HG03342 (cell line): ENCODE measurements around the gene ATG16L1.

Experiments used
- ATAC-seq: cut with Tn5 transposase; IDR thresholded peaks from one replicate; pipeline ENCODE4 v1.9.1; 2021; ENCODE audit warnings: mild to moderate bottlenecking, moderate library complexity; ENCODE audit not compliant: unreplicated experiment

ATG16L1 gene

DNA sequence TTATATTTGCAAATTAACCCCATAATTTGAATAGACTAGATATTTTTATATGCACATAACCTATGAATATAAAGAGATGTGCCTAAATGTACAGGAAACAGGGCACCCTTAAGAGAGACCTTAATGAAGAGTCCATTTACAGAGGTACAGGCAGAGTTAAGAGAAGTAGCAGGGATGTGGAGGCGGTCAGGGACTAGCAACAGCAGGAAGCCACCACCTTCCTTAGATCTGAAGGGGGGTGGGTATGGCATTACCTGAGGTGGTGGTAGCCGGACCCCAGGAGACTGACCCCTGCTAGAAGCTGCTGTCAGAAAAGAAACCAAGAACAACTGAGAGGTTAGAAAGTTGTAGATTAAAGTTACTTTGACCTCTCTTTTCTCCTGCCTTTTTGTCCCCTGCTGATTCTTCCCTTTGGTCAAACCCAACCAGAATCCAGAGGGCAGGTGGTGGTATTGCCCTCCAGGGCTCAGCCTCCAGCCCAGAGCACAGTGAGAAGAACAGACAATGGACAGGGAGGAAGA is 24.9 kb upstream of the ATG16L1 start:
- ATAC-seq, result no peak

DNA sequence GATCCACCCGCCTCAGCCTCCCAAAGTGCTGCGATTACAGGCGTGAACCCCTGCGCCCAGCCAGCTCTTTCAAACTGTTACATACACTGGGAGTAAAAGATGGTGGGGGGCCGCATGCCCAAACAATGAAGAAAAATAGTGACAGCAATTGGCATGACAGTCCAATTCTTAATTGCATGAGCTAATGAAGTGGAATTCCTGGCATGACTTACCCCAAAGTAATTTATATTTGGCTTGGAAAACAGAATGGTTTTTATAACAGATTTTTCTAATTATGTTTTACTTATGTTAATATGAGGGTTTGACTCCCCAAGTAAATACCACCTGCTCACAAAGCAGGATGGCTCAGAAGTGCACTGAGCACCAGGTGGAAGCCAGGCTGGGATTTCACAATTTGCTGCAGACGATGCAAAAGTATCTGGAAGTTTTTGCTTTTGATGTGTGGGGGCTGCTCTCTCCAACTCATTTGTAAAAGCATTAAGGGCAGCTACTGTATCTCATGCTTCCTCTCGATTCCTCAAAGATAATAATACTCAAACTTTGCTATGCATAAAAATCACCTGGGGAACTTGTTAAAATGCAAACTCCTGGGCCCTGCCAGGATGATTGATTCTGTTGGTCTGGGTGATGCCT is 24.0 kb upstream of the ATG16L1 start:
- ATAC-seq, result no peak

DNA sequence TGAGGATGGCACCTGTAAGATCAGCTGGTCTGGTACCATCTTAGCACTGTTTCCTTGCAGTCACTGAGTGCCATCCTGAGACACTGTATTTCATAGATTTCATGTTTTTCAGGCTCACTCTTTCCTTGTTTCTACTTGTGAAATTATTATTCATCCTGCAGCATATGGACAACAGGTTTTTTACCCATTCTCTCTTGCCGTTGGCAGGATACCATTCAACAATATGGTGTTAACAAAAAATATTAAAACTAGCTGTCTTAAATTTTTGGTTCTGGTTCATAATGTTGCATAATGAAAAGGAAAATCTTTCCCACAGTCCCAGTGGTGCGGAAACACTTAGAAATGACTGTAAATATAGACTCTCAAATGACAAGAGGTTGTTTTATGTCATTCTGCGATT is 23.1 kb upstream of the ATG16L1 start:
- ATAC-seq, result no peak

DNA sequence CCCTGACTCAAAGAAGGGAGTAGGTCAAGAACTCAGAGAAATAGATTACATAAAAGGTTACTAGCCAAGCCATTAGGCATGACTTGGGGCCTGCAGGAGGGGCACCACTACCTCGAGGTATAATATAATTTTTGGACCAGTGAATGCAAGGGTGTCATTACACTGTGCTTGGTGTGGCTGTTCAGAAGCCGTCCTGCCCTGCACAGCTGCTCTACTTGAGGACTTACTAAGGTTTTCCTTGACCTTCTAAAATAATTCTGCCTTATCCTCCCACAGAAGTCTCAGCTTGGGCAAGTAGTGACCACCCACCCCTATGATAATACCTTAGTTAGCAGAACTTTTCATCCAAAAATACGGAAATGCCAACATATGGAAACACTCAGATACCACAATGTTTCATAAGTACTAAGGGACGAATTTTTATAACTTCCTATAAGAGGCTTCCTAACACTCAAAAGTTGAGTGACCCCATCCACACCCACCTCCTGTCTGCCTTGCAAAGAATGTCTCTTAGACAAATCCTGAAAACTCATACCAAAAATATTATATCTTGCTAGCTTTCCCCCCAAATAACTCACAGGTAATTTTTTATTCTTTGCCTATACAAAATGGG is 17.7 kb upstream of the ATG16L1 start:
- ATAC-seq, result no peak

DNA sequence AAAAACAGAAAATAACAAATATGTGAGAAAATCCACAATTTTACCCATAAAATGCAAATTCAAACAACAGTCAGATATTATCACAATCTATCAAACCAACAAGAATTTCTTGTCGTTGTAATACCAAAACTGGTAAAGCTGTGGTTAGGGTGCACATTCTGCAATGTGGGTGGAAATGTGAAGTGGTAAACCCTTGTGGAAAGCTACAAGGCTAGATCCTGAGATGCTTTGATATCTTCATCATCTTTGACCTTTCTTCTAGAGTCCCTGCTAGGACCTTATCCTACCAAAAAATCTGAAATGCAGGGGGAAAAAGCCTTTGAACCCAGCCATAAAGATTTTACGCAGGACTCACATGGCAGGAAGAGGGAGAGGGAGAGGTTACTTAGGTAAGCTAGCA is 17.2 kb upstream of the ATG16L1 start:
- ATAC-seq, result no peak

DNA sequence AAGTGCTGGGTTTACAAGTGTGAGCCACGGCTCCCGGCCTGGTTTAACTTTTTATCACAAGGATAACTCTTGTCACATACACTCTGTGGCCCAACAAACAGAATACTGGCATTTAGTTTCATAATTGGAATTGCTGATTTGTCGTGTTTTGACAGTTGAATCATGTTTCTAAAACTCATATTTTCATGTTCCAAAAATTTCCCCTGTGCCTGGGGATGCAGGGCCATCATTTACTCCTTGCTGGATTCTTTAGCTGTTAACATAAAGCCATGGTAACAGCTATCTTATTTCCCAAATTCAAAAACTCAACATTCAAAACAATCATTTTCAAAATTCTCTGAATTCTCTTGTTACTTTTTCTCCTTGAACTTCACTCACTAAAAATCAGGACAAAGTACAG is 16.5 kb upstream of the ATG16L1 start:
- ATAC-seq, result no peak

DNA sequence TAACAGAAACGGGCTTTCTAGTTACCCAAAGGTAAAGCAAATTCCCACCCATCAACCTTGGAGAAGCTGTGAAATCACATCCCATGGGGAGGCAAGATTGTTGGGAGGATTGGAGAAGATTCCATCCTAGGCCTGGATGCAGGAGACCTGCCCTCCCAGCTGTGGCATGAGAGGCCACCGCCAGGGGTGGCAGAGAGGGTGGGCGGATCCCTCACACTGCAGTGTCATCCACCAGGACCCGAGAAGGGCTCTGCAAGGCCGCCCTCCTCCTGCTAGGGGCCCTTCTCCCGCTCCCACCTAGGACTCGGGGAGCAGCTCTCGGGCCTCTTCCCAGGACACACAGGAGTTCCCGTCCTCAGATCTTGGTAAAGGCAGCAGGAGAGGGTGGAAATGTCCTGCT is 15.5 kb upstream of the ATG16L1 start:
- no peak for ATAC-seq

DNA sequence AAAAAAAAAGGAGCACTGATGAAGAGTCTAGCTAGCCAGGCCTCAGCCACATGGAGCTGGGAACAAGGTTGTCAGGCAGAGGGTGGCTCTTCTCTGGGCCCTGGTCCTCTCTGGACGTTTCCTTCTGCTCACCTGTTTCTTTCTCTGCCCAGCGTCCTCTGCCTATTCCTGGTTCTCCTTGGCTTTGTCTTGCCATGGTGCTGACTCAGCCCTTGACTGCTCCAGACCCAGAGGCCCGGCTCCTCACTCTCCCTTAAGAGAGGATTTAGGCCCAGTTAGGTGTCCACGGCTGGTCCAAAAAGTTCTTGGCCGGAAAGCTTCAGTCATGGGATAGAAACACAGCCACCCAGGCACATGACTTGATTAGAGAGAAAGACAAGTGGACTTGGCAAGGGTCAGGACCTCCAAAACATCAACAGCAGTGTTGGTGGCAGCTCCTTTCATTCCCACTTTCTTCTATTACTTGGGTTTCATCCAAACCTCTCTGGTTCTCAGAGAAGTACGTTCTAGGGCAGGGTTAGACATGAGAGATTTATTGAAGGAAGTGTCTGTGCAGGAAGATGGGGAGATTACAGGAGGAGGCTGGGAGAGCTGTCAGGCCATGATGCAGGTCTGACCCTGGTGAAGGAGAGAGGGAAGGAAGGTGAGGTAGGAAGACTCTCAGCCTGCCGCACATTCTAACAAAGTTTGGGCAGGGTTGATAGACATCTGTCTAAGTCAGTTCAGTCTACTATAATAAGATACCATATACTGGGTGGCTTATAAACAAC is 14.5 kb upstream of the ATG16L1 start:
- no peak for ATAC-seq

DNA sequence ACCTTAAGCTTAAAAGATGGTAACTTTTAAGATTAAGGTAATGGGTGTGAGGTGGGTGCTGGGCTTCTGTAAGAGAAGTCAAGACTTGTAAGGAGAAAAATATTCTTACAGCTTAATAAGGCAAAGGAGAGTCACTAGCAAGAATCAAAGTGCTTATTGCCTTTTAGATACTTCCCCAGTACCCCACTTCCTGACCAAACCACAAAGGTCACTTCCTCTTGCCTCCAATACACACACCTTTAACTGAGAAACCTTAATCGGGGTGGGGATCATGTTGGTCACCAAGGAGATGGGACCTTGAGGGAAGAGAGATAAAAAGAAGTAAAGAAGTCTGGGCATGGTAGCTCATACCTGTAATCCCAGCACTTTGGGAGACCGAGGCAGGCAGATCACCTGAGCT is 10.6 kb upstream of the ATG16L1 start:
- ATAC-seq, result peak; percentile 63

DNA sequence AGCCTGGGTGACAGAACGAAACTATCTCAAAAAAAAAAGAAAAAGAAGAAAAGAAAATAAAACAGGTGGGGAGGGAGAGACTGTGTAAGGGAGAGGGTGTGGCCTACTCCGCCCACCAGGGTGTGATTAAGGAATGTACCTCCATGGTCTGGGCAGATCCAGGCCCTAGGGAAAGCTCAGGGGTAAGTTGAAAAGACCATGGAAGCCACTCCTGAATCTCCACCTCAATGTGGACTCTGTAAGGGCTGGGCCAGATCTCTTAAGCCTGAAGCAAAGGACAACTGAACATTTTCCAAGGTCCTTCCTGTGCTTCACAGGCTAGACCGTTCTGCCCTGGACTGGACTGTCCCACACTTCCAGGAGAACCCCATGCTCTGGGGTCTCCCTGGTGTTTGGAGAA is 9.7 kb upstream of the ATG16L1 start:
- ATAC-seq, result no peak

DNA sequence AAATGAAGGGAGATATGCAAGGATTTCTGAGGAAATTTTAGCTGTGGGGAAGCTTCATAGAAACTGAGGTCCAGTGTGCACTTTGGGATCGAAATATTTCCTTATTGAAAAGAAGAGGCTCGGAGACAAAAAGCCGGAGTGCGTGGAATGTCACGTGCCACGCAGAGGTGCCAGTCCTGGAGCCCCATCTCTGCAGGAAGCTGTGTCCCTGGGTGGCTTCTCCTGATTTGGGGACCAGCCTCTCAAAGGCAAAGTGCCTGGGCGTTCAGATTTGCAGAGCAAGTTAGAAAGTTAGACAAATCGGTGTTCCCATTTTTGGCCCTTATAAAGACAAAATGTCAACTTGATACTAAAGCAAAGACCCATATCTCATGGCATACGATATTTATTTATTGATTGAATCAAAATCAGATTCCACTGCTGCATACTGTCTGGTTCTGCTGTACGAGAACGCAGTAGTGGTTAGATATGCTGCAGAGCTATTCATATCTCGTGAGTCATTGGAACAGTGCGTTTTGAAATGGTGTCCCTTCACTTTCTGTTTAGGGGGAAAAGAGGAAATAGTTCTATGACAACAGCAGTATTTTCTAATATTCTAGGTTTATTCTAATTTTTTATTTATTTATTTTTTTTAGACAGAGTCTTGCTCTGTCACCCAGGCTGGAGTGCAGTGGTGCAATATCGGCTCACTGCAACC is 9.1 kb upstream of the ATG16L1 start:
- ATAC-seq, result no peak

DNA sequence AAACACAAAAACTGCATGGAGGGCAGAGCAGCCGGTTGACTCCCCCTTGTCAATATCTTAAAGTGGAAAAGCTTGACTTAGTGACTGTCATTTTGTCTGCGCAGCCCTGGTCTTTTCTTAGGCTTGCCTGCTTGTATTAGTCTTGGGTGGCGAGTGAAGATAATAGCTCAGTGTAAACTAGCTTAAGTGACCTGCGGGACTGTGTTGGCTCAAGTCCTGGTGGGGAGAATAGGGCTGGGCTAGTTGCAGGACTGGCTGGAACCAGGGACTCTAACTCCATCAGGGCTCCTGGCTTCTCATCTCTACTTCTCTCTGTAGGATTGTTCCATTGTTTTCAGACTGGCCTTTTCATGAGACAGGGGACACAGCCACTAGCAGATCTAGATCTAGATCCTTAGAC is 8.1 kb upstream of the ATG16L1 start:
- ATAC-seq, result no peak

DNA sequence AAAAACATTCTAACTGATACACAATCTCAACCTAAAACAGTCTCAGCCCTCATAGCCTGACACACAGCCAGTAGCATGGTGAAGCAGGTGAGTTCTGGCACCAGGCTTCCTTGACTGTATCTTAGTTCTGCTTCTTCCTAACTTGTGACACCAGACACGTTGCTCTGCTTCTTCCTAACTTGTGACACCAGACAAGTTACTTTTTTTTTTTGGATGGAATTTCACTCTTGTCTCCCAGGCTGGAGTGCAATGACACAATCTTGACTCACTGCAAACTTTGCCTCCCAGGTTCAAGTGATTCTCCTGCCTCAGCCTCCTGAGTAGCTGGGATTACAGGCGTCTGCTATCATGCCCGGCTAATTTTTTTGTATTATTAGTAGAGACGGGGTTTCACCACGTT is 6.7 kb upstream of the ATG16L1 start:
- no peak for ATAC-seq

DNA sequence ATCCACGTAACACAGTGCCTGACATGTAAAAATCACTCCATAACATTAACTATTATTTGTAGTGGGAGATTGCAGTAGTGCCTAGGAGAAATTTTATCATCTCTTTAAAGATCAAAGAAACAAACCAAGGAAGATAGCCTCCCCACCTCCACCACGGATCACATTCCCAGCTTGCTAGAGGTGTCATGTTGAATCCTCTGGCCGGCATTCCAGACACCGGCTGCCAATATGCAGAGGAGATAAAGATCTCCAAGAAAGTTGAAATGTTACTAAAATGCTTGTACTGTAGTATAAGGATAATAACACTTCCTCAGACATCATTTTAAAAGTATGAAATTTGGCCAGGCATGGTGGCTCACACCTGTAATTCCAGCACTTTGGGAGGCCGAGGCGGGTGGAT is 6.1 kb upstream of the ATG16L1 start:
- ATAC-seq, result no peak

DNA sequence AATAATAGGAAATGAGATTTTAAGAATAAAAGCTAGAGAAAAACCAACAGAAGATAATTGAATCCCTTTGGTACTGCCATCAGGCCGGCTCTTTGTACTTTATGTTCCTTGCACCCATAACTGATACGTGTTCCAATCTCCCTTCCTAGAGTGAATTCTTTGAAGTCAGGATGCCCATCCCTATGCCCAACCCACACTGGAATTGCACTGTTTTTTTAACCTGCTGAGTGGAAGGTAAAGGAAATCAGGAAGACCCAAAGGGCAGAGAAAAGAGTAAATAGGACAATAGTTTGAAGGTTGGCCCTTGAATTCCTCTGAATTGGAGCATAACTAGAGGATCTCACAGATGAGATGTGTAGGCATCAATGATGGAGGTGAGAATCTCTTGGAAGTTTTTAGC is 4.4 kb upstream of the ATG16L1 start:
- no peak for ATAC-seq

DNA sequence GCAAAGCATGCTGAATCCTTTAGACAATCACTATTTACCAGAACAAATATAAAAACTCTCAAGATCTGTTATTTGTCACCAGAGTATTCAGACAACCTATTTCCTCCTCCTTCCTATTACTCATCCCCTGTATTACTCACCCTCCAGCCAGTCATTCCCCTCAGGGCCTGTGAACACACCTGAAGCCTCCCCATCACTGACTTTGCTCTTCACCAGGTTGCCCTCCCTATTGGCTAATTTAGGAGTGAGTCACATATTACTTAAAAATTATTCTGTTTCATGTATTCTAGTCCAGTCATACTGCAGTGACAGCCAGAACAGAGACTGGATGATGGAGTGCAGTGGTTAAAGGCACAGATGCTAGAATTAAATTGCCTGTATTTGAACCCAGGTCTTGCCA is 3.7 kb upstream of the ATG16L1 start:
- ATAC-seq, result no peak

DNA sequence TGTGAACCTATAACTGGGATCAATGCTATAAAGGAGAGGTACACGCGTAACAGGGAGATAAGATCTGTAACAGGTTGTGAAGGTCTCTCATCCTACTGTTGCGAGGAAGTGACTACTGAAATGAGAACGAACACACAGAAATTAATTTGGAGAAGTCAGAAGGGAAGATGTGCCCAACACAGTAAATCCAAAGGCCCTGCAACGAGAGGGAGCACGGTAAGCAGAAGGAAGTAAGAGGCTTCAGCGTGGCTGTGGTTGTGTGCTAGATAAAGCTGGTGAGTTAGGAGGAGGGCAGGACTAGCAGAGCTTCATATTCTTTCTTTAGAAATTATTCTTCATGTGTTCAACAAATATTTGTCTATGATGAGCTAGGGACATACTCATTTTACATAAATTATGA is 2.5 kb upstream of the ATG16L1 start:
- no peak for ATAC-seq

DNA sequence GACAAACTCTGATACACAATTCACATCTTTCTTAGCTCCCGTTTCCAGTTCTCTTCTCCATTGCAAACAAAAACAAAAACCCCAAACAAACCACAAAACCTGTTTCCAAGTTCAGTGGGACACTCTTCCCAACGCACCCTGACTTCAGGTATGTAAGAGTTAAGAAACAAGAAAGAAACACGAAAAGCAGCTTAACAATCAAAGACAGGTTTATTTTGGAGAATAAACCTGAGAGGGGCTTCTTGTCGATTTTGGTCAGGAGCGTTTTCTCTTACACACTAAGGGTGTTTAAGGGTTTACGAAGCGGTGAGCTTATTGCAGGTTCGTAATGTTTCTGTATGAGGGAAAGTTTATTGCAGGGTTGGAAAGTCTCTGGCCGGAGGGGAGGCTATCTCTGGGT is 905 bp upstream of the ATG16L1 start:
- ATAC-seq, result no peak

DNA sequence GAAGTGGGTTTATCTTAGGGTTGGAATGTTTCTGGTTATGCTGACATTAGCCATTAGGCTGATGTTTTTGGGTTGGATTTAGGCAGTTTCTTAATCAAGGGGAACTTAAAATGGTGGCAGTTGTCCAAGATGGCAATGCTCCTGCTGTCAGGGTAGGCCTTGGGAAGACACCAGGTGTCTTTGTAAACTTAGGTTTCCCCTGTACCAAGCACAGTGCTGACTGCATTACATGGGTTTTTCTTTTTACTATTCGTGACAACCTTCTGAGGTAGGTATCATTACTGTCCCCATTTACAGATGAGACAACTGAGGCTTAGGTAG is 528 bp upstream of the ATG16L1 start:
- ATAC-seq, result peak; percentile 13

DNA sequence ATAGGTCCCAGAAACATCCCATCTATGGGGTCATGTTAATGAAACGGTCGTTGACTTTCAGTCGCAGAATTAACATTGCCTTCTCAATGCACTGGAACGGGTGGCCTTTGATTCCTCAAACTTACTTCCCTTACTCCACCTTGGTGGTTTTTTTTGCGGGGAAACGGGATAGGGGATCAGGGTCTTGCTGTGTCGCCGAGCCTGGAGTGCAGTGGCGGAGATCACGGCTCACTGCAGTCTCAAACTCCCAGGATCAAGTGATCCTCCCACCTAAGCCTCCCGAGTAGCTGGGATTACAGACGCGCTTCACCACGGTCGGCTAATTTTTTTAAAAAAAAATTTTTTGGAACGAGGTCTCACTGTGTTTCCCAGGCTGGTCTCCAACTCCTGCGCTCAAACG is 754 bp downstream of the ATG16L1 start:
- ATAC-seq, result no peak

DNA sequence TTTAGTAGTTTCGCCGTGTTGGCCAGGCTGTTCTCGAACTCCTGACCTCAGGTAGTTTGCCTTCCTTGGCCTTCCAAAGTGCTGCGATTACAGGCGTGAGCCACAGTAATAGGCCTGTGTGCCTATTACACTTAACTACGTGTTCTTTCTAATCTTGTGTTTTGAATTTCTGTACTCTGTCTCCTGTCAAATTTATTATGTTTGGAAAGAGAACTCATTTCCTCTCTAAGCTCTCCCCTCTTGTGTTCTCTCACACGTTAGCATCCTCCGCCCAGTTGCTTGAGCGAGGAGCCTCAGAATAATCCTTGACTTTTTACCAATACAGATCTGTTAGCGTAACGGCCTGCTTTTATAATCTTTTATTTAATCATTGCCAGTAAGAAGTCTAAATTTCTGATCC is 3.7 kb downstream of the ATG16L1 start:
- no peak for ATAC-seq

DNA sequence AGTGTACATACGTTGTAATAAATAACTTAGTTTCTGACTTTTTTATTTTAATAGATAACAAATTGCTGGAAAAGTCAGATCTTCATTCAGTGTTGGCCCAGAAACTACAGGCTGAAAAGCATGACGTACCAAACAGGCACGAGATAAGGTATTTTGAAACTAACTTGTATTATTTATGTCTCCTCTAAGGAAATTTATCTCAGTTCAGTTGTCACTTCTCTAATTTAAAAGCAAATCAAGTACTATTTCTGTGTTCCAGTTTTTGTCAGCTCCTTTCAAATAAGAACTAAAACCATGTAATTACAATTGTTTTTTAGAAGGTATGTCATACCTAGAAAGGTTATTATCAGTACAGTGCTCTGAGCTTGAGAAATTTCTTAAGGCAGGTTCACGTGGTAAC is 4.6 kb downstream of the ATG16L1 start:
- no peak for ATAC-seq
